Stimulated activated CD8-positive, alpha-beta memory T cell treated with anti-CD3 and anti-CD28 coated beads, Interleukin-4, amount 100 ng/mL, for 4 hours (primary cell): Measurements from ENCODE around the gene POMGNT1.
"Not testable (repeated sequence)": the region's sequence is repeated elsewhere in the genome, so short reads cannot be mapped to it uniquely, and the experiment has no call there.

Experiments
- DNase-seq, 2 donors: peaks; one replicate each; pipeline ENCODE4 v3.0.0-alpha.2; 2020; ENCODE audit warnings: low read depth in 2 of 2, low spot score in 1 of 2

Gene POMGNT1

GRCh38 chr1:46197964-46198811 is at the start of gene POMGNT1:
TSS of gene POMGNT1 (minus strand) at chr1:46198434. CDS start at chr1:46197821, 613 bp downstream.
- DNase-seq, result peak; percentile 41 to 46

GRCh38 chr1:46247436-46248121 is 49.3 kb upstream of the POMGNT1 start, which contains the start of gene RAD54L:
TSS of gene RAD54L (plus strand) at chr1:46247763. CDS start at chr1:46248406, 643 bp downstream.
- peak; percentile 92 to 93 for DNase-seq

GRCh38 chr1:46246548-46247435 is 48.6 kb upstream of the POMGNT1 start:
- peak; percentile 40 to 42 for DNase-seq

GRCh38 chr1:46246136-46246535 is 47.9 kb upstream of the POMGNT1 start:
- not testable (repeated sequence) for DNase-seq

- DNase-seq, result no peak
Observed at GRCh38 chr1:46244656-46245371, 46.6 kb upstream of the POMGNT1 start.

GRCh38 chr1:46243831-46244230 is 45.6 kb upstream of the POMGNT1 start:
- not testable (repeated sequence) for DNase-seq

- DNase-seq, result no peak
Observed at GRCh38 chr1:46242918-46243317, 44.7 kb upstream of the POMGNT1 start.

GRCh38 chr1:46241733-46242132 is 43.5 kb upstream of the POMGNT1 start:
- DNase-seq, result not testable (repeated sequence)

- DNase-seq, result not testable (repeated sequence)
Observed at GRCh38 chr1:46238865-46239264, 40.6 kb upstream of the POMGNT1 start.

GRCh38 chr1:46236882-46237281 is 38.6 kb upstream of the POMGNT1 start:
- no peak for DNase-seq

- DNase-seq, result not testable (repeated sequence)
Observed at GRCh38 chr1:46231231-46231630, 33.0 kb upstream of the POMGNT1 start.

- no peak for DNase-seq
Observed at GRCh38 chr1:46224966-46225365, 26.7 kb upstream of the POMGNT1 start.

- peak; percentile 33 to 35 for DNase-seq
Observed at GRCh38 chr1:46223472-46223943, 25.3 kb upstream of the POMGNT1 start.

- DNase-seq, result not testable (repeated sequence)
Observed at GRCh38 chr1:46223055-46223454, 24.8 kb upstream of the POMGNT1 start.

- no peak for DNase-seq
Observed at GRCh38 chr1:46221749-46222148, 23.5 kb upstream of the POMGNT1 start.

GRCh38 chr1:46220808-46221207 is 22.6 kb upstream of the POMGNT1 start:
- no peak for DNase-seq

- no peak for DNase-seq
Observed at GRCh38 chr1:46219551-46220520, 21.6 kb upstream of the POMGNT1 start.

GRCh38 chr1:46218443-46218842 is 20.2 kb upstream of the POMGNT1 start:
- no peak for DNase-seq

- no peak for DNase-seq
Observed at GRCh38 chr1:46215504-46215903, 17.3 kb upstream of the POMGNT1 start.
